Lower leg skin (tissue), 4 donors: Measurements from ENCODE around the gene MAPT. TPM values are rescaled to one million over a fixed set of nuclear protein-coding genes. Genes with fewer than 3 reads are reported as not detected.

Source experiments
- DNase-seq, 2 donors: peaks; one replicate each; pipeline ENCODE4 v3.0.0-alpha.2; 2019; ENCODE audit warnings: low spot score in 2 of 2
- H3K4me3 ChIP-seq: fragments of 200-600 bp; sonication (generic); 2 replicates; pipeline ENCODE4 v1.5.1; 2017; ENCODE audit warnings: mild to moderate bottlenecking, low read depth; ENCODE audit not compliant: poor library complexity, severe bottlenecking
- POLR2A ChIP-seq, 2 donors: fragments of 450-650 bp; IDR thresholded peaks; one replicate each; pipeline ENCODE4 v1.6.1; 2016 to 2017; ENCODE audit warnings: antibody characterized with exemption in 2 of 2, mild to moderate bottlenecking in 1 of 2, moderate library complexity in 1 of 2
- WGBS, 2 donors: methylation state at CpG; one replicate each; pipeline ENCODE4 v1.1.5; 2018; 5-methylcytosine and 5-hydroxymethylcytosine counted together
- intact Hi-C: fragments of 100-400 bp; cut with DNase I; formaldehyde crosslinking; loops from one replicate; pipeline ENCODE4 v1.15.0; 2023; ENCODE audit warnings: low total_unique reads
- total RNA-seq, 4 donors: library from RNA; depleted of rRNA; stranded (reverse); fragments of >200 nt; gene quantifications; one replicate each; pipeline ENCODE4 v1.1.0, GENCODE V29; 2016
- TF ChIP-seq, protein P1 (sequence below), 3 donors: fragments of 450-650 bp; IDR thresholded peaks; one replicate each; pipeline ENCODE4 v1.5.1; 2016; ENCODE audit warnings: antibody characterized with exemption in 3 of 3, mild to moderate bottlenecking in 3 of 3, moderate library complexity in 2 of 3

The MAPT gene
- total RNA-seq, 4 donors from 2014 or later, result 4.1 to 7.6 (median 6.2) TPM

DNA sequence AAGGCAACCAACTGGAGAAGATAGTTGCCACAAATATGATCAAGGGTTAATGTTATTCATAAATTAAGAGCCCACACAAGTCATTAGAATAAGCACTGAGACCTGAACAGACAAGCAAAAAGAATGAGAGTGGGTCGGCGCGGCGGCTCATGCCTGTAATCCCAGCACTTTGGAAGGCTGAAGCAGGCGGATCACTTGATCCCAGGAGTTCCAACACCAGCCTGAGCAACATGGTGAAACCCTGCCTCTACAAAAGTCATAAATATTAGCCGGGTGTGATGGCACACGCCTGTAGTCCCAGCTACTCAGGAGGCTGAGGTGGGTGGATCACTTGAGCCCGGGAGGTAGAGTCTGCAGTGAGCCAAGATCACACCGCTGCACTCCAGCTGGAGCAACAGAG, 64.0 kb downstream of the MAPT start:
- TF ChIP-seq POLR2A (IDR thresholded peaks at IDR 0.05), result no peak
- TF ChIP-seq, protein P1, sequence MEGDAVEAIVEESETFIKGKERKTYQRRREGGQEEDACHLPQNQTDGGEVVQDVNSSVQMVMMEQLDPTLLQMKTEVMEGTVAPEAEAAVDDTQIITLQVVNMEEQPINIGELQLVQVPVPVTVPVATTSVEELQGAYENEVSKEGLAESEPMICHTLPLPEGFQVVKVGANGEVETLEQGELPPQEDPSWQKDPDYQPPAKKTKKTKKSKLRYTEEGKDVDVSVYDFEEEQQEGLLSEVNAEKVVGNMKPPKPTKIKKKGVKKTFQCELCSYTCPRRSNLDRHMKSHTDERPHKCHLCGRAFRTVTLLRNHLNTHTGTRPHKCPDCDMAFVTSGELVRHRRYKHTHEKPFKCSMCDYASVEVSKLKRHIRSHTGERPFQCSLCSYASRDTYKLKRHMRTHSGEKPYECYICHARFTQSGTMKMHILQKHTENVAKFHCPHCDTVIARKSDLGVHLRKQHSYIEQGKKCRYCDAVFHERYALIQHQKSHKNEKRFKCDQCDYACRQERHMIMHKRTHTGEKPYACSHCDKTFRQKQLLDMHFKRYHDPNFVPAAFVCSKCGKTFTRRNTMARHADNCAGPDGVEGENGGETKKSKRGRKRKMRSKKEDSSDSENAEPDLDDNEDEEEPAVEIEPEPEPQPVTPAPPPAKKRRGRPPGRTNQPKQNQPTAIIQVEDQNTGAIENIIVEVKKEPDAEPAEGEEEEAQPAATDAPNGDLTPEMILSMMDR (IDR thresholded peaks at IDR 0.05), result no peak
- no peak overlapping the region for H3K4me3 ChIP-seq
- 63 to 80% methylated on average over 9 of the region's 9 CpGs for WGBS, 2 donors
- no peak for DNase-seq
- intact Hi-C loops, result no loop called here

DNA sequence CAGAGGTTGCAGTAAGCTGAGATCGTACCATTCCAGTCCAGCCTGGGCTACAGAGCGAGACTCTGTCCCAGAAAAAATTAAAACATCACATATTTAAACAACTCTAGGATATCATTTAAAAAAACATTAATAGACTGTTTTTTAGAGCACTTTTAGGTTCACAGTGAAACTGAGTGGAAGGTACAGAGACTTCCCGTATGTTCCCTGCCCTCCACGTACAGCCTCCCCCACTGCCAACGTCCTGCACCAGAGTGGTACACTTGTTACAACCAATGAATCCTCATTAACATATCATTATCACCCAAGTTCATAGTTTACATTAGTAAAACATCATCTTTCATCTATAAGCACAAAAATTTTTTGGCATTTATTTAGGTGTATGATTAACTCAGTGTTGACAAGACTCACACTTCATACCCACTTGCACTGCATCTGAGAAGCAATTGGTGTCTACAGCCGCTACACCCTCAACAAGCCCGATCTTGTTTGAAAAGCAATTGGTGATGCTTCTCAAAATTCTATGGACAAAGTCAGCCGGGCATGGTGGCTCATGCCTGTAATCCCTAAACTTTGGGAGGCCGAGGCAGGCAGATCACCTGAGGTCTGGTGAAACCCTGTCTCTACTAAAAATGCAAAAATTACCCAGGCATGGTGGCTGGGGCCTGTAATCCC, 64.8 kb downstream of the MAPT start:
- no peak overlapping the region for H3K4me3 ChIP-seq
- no peak for TF ChIP-seq POLR2A (IDR thresholded peaks at IDR 0.05)
- TF ChIP-seq, protein P1 (IDR thresholded peaks at IDR 0.05), result no peak
- WGBS, 2 donors, result 72 to 81% methylated on average over 9 of the region's 9 CpGs
- no peak for DNase-seq
- intact Hi-C loops, result no loop called here

DNA sequence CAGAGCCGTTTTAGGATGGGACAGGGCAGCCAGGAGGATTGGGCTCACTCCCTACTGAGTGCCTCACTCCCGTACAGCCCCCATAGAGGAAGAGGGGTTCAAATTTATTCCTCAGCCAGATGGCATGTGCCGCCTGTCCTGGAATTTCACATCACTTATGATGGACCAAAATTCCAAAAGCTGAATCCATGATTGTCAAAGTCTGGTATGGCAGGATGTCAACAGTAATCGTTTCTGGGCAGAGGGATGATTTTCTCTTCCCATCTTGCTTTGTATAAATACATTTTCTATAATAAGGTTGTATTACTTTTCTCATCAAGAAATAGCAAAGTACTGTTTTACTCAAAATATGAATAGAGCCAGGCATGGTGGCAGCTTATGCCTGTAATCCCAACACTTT, 66.0 kb downstream of the MAPT start:
- H3K4me3 ChIP-seq, result no peak overlapping the region
- intact Hi-C loops, result no loop called here
- TF ChIP-seq POLR2A (IDR thresholded peaks at IDR 0.05), result no peak
- TF ChIP-seq, protein P1 (IDR thresholded peaks at IDR 0.05), result no peak
- no peak for DNase-seq
- WGBS, 2 donors, result 74 to 76% methylated on average over 4 of the region's 4 CpGs

DNA sequence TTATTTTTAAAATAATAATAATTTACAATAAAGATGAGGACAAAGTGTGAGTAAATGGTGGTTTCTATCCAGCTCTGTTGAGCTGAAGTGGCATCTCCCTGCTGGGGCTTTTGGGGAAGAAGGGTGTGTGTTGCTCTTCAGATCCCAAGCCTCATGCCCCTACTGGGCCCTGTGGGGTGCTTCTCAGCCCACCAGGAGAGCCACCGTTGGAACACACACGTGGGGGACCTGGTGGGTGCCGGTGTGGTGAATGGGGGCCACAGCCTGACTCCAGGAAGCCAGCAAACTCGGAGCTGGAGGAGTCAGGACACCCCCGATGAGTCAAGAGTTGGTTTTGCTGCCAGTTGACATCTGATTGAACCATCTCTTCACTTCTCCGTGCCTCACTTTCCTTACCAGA, 66.9 kb downstream of the MAPT start:
- TF ChIP-seq POLR2A (IDR thresholded peaks at IDR 0.05), result no peak
- TF ChIP-seq, protein P1 (IDR thresholded peaks at IDR 0.05), result no peak

DNA sequence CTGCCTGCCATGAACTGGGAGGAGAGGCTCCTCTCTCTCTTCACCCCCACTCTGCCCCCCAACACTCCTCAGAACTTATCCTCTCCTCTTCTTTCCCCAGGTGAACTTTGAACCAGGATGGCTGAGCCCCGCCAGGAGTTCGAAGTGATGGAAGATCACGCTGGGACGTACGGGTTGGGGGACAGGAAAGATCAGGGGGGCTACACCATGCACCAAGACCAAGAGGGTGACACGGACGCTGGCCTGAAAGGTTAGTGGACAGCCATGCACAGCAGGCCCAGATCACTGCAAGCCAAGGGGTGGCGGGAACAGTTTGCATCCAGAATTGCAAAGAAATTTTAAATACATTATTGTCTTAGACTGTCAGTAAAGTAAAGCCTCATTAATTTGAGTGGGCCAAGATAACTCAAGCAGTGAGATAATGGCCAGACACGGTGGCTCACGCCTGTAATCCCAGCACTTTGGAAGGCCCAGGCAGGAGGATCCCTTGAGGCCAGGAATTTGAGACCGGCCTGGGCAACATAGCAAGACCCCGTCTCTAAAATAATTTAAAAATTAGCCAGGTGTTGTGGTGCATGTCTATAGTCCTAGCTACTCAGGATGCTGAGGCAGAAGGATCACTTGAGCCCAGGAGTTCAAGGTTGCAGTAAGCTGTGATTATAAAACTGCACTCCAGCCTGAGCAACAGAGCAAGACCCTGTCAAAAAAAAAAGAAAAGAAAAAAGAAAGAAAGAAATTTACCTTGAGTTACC, 68.0 kb downstream of the MAPT start:
- intact Hi-C loops, result no loop called here
- no peak for DNase-seq
- TF ChIP-seq POLR2A (IDR thresholded peaks at IDR 0.05), result no peak
- TF ChIP-seq, protein P1 (IDR thresholded peaks at IDR 0.05), result no peak
- WGBS, 2 donors, result 91 to 95% methylated on average over 12 of the region's 12 CpGs
- H3K4me3 ChIP-seq, result no peak overlapping the region

More for the DNA sequence above, 66.9 kb downstream of the MAPT start:
- WGBS, 2 donors, result 82 to 85% methylated on average over 6 of the region's 6 CpGs
- intact Hi-C loops, result no loop called here
- no peak for DNase-seq
- H3K4me3 ChIP-seq, result no peak overlapping the region
